GM18868 (cell line): ENCODE data around the gene ZNF639.
"Not testable (repeated sequence)": the region's sequence is repeated elsewhere in the genome, so short reads cannot be mapped to it uniquely, and the experiment has no call there.

Experiments used
- ATAC-seq: cut with Tn5 transposase; IDR thresholded peaks from one replicate; pipeline ENCODE4 v1.9.1; 2021; ENCODE audit warnings: mild to moderate bottlenecking, moderate library complexity; ENCODE audit not compliant: unreplicated experiment

Gene ZNF639

GRCh38 chr3:179322286-179323196 is at the start of gene ZNF639:
TSS of gene ZNF639 (plus strand) at chr3:179323031. CDS start at chr3:179328294, 5,263 bp downstream.
- ATAC-seq, result peak; percentile 78

GRCh38 chr3:179274434-179274833 is 48.4 kb upstream of the ZNF639 start:
- not testable (repeated sequence) for ATAC-seq

GRCh38 chr3:179276001-179276400 is 46.8 kb upstream of the ZNF639 start:
- ATAC-seq, result no peak

- no peak for ATAC-seq
Observed at GRCh38 chr3:179276743-179277142, 46.1 kb upstream of the ZNF639 start.

- ATAC-seq, result no peak
Observed at GRCh38 chr3:179278151-179278550, 44.7 kb upstream of the ZNF639 start.

- ATAC-seq, result no peak
Observed at GRCh38 chr3:179278932-179279693, 43.7 kb upstream of the ZNF639 start.

- no peak for ATAC-seq
Observed at GRCh38 chr3:179279837-179280236, 43.0 kb upstream of the ZNF639 start.

GRCh38 chr3:179281825-179282224 is 41.0 kb upstream of the ZNF639 start:
- no peak for ATAC-seq

- ATAC-seq, result no peak
Observed at GRCh38 chr3:179286331-179286730, 36.5 kb upstream of the ZNF639 start.

GRCh38 chr3:179288845-179289244 is 34.0 kb upstream of the ZNF639 start:
- no peak for ATAC-seq

GRCh38 chr3:179289295-179289694 is 33.5 kb upstream of the ZNF639 start:
- no peak for ATAC-seq

GRCh38 chr3:179292450-179292849 is 30.4 kb upstream of the ZNF639 start:
- ATAC-seq, result no peak

- ATAC-seq, result no peak
Observed at GRCh38 chr3:179297971-179298725, 24.7 kb upstream of the ZNF639 start.

GRCh38 chr3:179299316-179299715 is 23.5 kb upstream of the ZNF639 start:
- no peak for ATAC-seq

- ATAC-seq, result peak; percentile 78
Observed at GRCh38 chr3:179299999-179300613, 22.7 kb upstream of the ZNF639 start.

- ATAC-seq, result no peak
Observed at GRCh38 chr3:179301645-179302044, 21.2 kb upstream of the ZNF639 start.

GRCh38 chr3:179302111-179302510 is 20.7 kb upstream of the ZNF639 start:
- no peak for ATAC-seq

- ATAC-seq, result no peak
Observed at GRCh38 chr3:179304605-179305004, 18.2 kb upstream of the ZNF639 start.

GRCh38 chr3:179307362-179307761 is 15.5 kb upstream of the ZNF639 start:
- not testable (repeated sequence) for ATAC-seq

GRCh38 chr3:179308001-179308400 is 14.8 kb upstream of the ZNF639 start:
- ATAC-seq, result no peak
